Measurements from ENCODE around the gene EIF3M.
"Not testable (repeated sequence)": the region's sequence is repeated elsewhere in the genome, so short reads cannot be mapped to it uniquely, and the experiment has no call there.

The EIF3M gene

DNA sequence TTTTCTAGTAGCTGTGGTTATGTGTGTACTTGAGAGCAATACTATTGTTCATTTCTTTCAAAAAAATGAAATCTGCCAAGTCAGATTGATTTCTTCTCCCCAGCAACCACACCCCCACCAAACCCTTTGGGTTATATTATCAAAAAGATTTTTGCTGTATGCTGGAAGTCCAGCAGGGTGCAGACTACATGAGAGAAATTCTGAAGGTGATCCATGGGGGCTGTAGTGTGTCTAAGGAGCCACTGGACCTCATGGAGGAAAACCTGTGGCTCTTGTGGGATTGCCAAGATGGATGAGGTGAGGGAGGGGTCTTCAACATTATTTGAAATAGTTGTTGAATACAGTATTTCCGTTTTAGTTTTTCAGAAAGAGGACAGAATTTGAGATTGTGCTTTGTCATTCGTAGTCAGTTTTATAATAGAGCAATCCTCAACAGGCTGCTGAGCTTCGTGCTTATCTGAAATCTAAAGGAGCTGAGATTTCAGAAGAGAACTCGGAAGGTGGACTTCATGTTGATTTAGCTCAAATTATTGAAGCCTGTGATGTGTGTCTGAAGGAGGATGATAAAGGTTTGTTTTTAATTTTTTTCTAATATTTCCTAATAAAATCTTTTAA, 3.1 kb downstream of the EIF3M start:
- TF ChIP-seq Cebpa-rat (IDR thresholded peaks at IDR 0.05) = no peak
- Histone ChIP-seq H3K4me1 (peaks cover 23% of the 10 kb centered on the region), H3K36me3 (peaks cover 59% of the 10 kb centered on the region), H3K9ac (no peak overlapping the region), H3K4me3 (no peak overlapping the region), H3K4me2 (no peak overlapping the region; the same call in 1 of the 2 replicates), H3K9me3 (peaks cover 5% of the 10 kb centered on the region; the same call in 1 of the 2 replicates), H4K20me1 (peaks cover 72% of the 10 kb centered on the region), H3K27me3 (no peaks in the 10 kb centered on the region), H3K27ac (no peak overlapping the region)

- H4K20me1 ChIP-seq = peaks cover 86% of the 10 kb centered on the region
- peaks cover 94% of the 10 kb centered on the region for H3K36me3 ChIP-seq
- no peak for TF ChIP-seq Cebpa-rat (IDR thresholded peaks at IDR 0.05)
- peaks cover 9% of the 10 kb centered on the region; the same call in 1 of the 2 replicates for H3K4me1 ChIP-seq
- H3K4me3 ChIP-seq = no peak overlapping the region
- no peak overlapping the region for H3K4me2 ChIP-seq
- H3K27me3 ChIP-seq = no peaks in the 10 kb centered on the region
- no peak overlapping the region for H3K9ac ChIP-seq
- no peaks in the 10 kb centered on the region for H3K9me3 ChIP-seq
- H3K27ac ChIP-seq = no peak overlapping the region
Observed at GRCh38 chr11:32594272-32594671, 10.6 kb downstream of the EIF3M start.

- H3K4me1 ChIP-seq, H3K9ac ChIP-seq, H3K4me3 ChIP-seq, H3K27ac ChIP-seq, H3K4me2 ChIP-seq, H3K9me3 ChIP-seq, H3K27me3 ChIP-seq: not testable (repeated sequence)
- H4K20me1 ChIP-seq = peaks cover 67% of the 10 kb centered on the region
- peaks cover 84% of the 10 kb centered on the region for H3K36me3 ChIP-seq
Observed at GRCh38 chr11:32596114-32596513, 12.5 kb downstream of the EIF3M start.

GRCh38 chr11:32597921-32598320, 14.3 kb downstream of the EIF3M start:
- Histone ChIP-seq H3K4me3 (no peak overlapping the region), H3K27me3 (no peaks in the 10 kb centered on the region), H3K36me3 (peaks cover 84% of the 10 kb centered on the region), H3K4me1 (peaks cover 2% of the 10 kb centered on the region; the same call in 1 of the 2 replicates), H3K4me2 (no peak overlapping the region), H3K9ac (no peak overlapping the region), H4K20me1 (peaks cover 49% of the 10 kb centered on the region), H3K27ac (no peak overlapping the region), H3K9me3 (no peaks in the 10 kb centered on the region)
- TF ChIP-seq Cebpa-rat (IDR thresholded peaks at IDR 0.05) = no peak

DNA sequence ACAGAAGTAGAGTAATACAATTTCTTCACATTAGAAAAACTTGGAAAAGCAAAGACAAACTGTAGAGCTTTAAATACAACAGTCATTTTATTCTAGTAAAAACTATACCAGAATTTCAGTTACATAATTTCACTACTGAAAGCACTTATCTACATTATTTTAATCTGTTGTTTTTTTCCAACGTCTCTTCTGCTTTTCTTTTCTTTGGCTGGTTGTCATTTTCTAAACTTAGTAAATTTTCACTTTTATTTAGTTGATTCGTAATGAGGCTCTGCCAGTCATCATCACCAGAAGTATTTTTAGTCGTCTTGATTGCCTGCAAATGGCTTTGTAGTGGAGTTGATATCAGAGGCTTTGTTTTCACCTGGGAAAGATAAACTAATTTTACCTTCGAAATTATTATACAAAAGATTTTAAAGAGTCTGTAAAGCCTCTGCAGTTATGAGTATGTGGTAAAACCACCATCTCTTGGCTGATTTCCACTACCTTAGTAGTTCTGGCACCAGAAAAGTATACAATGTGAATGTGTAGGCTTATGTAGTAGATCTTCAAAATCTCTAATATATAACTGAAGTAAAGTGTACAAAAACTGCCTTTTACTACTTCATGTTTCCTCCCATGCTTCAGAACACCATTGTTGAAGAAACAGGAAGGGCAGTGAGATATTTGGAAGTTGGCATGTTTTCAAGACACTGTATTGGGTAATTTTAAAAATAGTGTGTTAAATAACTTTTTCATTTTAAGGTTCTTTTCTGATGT, 19.2 kb downstream of the EIF3M start:
- no peak overlapping the region for H3K4me2 ChIP-seq
- H3K36me3 ChIP-seq = peaks cover 81% of the 10 kb centered on the region
- H3K9me3 ChIP-seq = peaks cover 20% of the 10 kb centered on the region; the same call in 1 of the 2 replicates

DNA sequence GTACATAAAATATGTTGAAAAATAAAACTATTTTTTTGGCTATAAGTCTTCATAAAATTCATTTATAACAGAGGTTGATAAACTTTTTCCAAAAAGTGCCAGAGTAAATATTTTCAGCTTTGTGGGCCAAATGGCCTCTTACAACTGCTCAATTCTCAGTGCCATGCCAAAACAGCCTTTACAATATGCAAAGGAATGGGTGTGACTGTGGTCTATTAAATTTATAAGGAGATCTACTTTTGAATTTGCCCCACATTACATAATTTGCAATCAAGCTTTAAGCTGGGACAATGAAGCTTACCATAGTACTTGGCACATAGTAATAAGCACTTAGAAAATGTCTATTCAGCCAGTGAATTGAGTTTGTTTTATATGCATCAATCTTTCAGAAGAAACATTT, 22.6 kb downstream of the EIF3M start:
- H4K20me1 ChIP-seq = no peaks in the 10 kb centered on the region
- no peaks in the 10 kb centered on the region for H3K4me1 ChIP-seq
- no peak for TF ChIP-seq Cebpa-rat (IDR thresholded peaks at IDR 0.05)
- peaks cover 37% of the 10 kb centered on the region for H3K9me3 ChIP-seq
- H3K4me2 ChIP-seq = no peak overlapping the region
- H3K9ac ChIP-seq = no peak overlapping the region
- H3K36me3 ChIP-seq = peaks cover 74% of the 10 kb centered on the region
- no peaks in the 10 kb centered on the region for H3K27me3 ChIP-seq
- H3K27ac ChIP-seq = no peak overlapping the region
- no peak overlapping the region for H3K4me3 ChIP-seq

More for the DNA sequence above, 19.2 kb downstream of the EIF3M start:
- no peak overlapping the region for H3K4me3 ChIP-seq
- H3K27ac ChIP-seq = no peak overlapping the region
- H3K4me1 ChIP-seq = no peaks in the 10 kb centered on the region; the same call in 1 of the 2 replicates
- no peak overlapping the region for H3K9ac ChIP-seq
- no peak for TF ChIP-seq Cebpa-rat (IDR thresholded peaks at IDR 0.05)
- H4K20me1 ChIP-seq = peaks cover 7% of the 10 kb centered on the region
- H3K27me3 ChIP-seq = no peaks in the 10 kb centered on the region

DNA sequence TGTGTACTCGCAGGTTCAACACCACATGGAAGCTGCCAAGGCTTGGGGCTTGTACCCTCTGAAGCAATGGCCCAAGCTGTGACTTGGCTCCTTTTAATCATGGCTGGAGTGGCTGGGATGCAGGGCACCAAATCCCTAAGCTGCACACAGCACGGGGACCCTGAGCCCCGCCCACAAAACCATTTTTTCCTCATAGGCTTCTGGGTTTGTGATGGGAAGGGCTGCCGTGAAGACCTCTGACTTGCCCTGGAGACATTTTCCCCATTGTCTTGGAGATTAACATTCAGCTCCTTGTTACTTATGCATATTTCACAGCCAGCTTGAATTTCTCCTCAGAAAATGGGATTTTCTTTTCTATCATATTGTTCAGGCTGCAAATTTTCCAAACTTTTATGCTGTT, 25.2 kb downstream of the EIF3M start:
- not testable (repeated sequence) for H3K4me2 ChIP-seq, H3K9ac ChIP-seq, H4K20me1 ChIP-seq, H3K4me1 ChIP-seq, H3K27ac ChIP-seq, H3K27me3 ChIP-seq, H3K4me3 ChIP-seq
- Histone ChIP-seq H3K36me3 (peaks cover 48% of the 10 kb centered on the region), H3K9me3 (peaks cover 37% of the 10 kb centered on the region)

GRCh38 chr11:32610797-32611352, 27.2 kb downstream of the EIF3M start:
- Histone ChIP-seq H3K9me3 (peaks cover 32% of the 10 kb centered on the region), H3K27me3 (no peaks in the 10 kb centered on the region), H3K36me3 (peaks cover 28% of the 10 kb centered on the region), H3K9ac (no peak overlapping the region), H3K4me2 (no peak overlapping the region), H3K4me1 (no peaks in the 10 kb centered on the region), H3K4me3 (no peak overlapping the region), H3K27ac (no peak overlapping the region), H4K20me1 (no peaks in the 10 kb centered on the region)
- TF ChIP-seq Cebpa-rat (IDR thresholded peaks at IDR 0.05) = no peak

DNA sequence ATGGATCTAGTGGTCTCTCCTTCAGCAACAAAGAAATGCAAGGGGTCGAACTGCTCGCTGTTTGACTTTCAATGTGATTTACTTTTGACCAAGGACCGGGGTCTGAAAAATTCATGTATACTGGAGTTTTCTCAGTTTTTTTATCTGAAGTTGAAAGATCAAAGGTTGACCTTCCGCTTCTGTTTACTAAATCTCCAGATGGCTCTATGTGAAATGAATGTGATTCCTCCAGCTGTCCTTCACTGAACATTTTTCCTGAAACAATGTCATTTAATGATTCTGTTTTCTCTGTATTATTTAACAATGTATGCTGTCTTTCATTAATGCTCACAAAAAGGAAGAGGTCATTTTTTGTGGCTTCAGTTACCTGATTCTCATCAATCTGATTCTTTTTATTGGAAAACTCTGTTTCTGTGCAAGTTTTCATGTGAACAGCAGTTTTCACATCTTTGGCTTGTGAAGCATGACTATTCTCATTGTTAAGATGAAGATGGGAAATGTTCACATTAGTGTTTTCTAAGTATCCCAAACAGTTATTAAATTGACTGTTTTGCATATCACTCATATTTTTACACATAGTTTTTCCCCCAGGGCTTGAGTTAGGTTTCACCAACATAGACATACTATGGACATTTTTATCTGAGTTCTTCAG, 30.0 kb downstream of the EIF3M start:
- no peaks in the 10 kb centered on the region for H4K20me1 ChIP-seq
- H3K36me3 ChIP-seq = peaks cover 3% of the 10 kb centered on the region
- no peak overlapping the region for H3K4me2 ChIP-seq
- peaks cover 9% of the 10 kb centered on the region for H3K9me3 ChIP-seq
- no peak overlapping the region for H3K27ac ChIP-seq
- no peaks in the 10 kb centered on the region for H3K4me1 ChIP-seq
- H3K27me3 ChIP-seq = no peaks in the 10 kb centered on the region
- no peak overlapping the region for H3K9ac ChIP-seq
- H3K4me3 ChIP-seq = no peak overlapping the region
- TF ChIP-seq Cebpa-rat (IDR thresholded peaks at IDR 0.05) = no peak

DNA sequence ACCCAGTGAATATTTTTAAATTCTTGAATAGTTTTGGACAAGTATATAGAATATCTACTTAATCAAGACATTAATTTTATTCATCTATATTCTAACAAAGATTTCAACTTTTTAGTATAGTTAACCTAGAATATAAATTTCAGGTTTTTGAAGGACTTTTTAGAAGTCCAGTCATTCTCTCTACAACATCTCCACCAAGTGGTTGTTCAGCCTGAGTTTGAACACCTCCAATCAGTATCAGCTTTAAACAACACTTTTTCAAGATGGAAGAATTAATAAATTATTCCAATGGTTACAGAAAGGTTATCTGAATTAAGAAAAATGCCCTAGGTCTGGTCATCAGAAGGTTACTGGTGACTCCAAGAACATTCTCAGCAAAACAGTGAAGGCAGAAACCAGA, 31.8 kb downstream of the EIF3M start:
- no peak for TF ChIP-seq Cebpa-rat (IDR thresholded peaks at IDR 0.05)
- Histone ChIP-seq H3K9ac (no peak overlapping the region), H3K9me3 (0 out of 2 replicates have a peak, but pooled peaks cover 6% of the 10 kb centered on the region), H3K27me3 (no peaks in the 10 kb centered on the region), H3K4me3 (no peak overlapping the region), H3K4me2 (no peak overlapping the region), H3K27ac (no peak overlapping the region), H4K20me1 (no peaks in the 10 kb centered on the region), H3K4me1 (no peaks in the 10 kb centered on the region), H3K36me3 (no peaks in the 10 kb centered on the region)

Measured in BLaER1 (cell line).